ENCODE measurements around the gene SNRNP35. TPM values are rescaled to one million over a fixed set of nuclear protein-coding genes. Genes with fewer than 3 reads are reported as not detected.
"Not testable (repeated sequence)": the region's sequence is repeated elsewhere in the genome, so short reads cannot be mapped to it uniquely, and the experiment has no call there.

Gene SNRNP35
- total RNA-seq, 1 donor from 2014 or later = 23.3 TPM

DNA sequence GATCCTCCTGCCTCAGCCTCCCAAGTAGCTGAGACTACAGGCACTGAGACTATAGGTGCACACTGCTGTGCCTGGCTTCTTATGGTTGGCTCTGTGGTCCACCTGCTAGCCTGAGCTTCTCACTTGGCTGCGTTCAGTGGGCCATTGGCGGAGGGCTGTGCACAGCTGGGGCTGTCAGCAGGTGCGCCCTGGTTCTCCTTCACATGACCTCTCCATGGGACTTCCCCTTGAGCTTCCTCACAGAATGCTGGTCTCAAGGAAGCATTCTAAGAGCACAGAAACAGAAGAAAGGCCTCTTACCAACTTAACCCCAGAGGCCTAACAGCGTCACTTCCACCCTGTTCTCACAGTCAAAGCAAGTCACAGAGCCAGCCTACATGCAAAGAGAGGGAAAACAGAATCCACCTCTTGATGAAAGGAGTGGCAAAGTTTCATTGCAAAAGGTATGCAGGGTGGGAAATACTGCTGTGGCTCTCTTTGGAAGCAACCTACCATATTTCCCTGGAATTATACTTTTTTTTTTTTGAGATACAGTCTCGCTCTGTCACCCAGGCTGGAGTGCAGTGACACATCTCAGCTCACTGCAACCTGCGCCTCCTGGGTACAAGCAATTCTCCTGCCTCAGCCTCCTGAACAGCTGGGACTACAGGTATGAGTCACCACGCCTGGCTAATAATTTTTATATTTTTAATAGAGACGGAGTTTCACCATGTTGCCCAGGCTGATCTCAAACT lies 30.7 kb upstream of the SNRNP35 start:
- TF ChIP-seq, protein P1, sequence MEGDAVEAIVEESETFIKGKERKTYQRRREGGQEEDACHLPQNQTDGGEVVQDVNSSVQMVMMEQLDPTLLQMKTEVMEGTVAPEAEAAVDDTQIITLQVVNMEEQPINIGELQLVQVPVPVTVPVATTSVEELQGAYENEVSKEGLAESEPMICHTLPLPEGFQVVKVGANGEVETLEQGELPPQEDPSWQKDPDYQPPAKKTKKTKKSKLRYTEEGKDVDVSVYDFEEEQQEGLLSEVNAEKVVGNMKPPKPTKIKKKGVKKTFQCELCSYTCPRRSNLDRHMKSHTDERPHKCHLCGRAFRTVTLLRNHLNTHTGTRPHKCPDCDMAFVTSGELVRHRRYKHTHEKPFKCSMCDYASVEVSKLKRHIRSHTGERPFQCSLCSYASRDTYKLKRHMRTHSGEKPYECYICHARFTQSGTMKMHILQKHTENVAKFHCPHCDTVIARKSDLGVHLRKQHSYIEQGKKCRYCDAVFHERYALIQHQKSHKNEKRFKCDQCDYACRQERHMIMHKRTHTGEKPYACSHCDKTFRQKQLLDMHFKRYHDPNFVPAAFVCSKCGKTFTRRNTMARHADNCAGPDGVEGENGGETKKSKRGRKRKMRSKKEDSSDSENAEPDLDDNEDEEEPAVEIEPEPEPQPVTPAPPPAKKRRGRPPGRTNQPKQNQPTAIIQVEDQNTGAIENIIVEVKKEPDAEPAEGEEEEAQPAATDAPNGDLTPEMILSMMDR (IDR thresholded peaks at IDR 0.05) = no peak
- H3K27ac ChIP-seq = no peak overlapping the region
- peaks cover 88% of the 10 kb centered on the region for H3K36me3 ChIP-seq
- intact Hi-C loops (cut with DNase I) = no loop called here
- ATAC-seq (peak; percentile 29 to 63), DNase-seq (no peak)
- no peak overlapping the region for H3K4me3 ChIP-seq
- H3K9me3 ChIP-seq = no peaks in the 10 kb centered on the region
- no peaks in the 10 kb centered on the region for H3K27me3 ChIP-seq (ENCODE audit: low read depth)
- peaks cover 5% of the 10 kb centered on the region for H3K4me1 ChIP-seq

DNA sequence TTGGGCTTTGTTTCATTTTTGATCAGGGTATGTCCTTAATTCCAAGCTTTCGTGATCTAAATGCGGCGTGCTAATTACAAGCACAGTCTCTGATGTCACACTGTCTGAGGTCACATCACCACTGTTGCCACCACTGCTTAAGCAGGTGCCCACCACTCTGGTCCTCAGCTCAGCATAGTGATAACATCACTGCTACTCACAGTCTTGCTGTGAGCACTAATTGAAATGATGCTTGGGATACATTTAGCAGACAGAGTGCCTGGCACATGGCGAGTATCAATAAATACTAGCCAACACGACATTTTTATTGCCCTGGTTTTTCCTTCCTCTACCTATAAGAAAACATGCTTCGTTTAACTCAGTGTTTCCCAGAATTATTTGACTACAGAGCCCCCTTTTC lies 29.3 kb upstream of the SNRNP35 start:
- H3K36me3 ChIP-seq = peaks cover 75% of the 10 kb centered on the region
- intact Hi-C loops (cut with DNase I) = no loop called here

DNA sequence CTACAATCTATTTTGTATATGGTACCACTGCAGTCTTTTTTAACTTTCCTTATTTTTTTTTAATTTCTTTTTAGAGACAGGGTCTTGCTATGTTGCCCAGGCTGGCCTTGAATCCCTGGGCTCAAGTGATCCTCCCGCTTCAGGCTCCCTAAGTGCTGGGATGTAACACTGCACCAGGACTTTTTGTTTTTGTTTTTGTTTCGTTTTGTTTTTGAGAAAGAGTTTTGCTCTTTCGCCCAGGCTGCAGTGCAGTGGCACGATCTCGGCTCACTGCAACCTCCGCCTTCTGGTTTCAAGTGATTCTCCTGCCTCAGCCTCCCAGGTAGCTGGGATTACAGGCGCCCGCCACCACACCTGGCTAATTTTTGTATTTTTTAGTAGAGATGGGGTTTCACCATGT lies 28.8 kb upstream of the SNRNP35 start:
- H3K4me3 ChIP-seq; DNase-seq; H3K9me3 ChIP-seq; H3K27me3 ChIP-seq (ENCODE audit: low read depth); intact Hi-C loops (cut with DNase I); H3K27ac ChIP-seq; ATAC-seq: not testable (repeated sequence)
- Histone ChIP-seq H3K36me3 (peaks cover 70% of the 10 kb centered on the region), H3K4me1 (peaks cover 19% of the 10 kb centered on the region)

More for the DNA sequence above, 29.3 kb upstream of the SNRNP35 start:
- H3K4me3 ChIP-seq = no peak overlapping the region
- H3K9me3 ChIP-seq = no peaks in the 10 kb centered on the region
- peaks cover 14% of the 10 kb centered on the region for H3K4me1 ChIP-seq
- DNase-seq = no peak
- H3K27me3 ChIP-seq (ENCODE audit: low read depth) = no peaks in the 10 kb centered on the region
- no peak for ATAC-seq
- TF ChIP-seq, protein P1 (IDR thresholded peaks at IDR 0.05) = no peak
- H3K27ac ChIP-seq = no peak overlapping the region

DNA sequence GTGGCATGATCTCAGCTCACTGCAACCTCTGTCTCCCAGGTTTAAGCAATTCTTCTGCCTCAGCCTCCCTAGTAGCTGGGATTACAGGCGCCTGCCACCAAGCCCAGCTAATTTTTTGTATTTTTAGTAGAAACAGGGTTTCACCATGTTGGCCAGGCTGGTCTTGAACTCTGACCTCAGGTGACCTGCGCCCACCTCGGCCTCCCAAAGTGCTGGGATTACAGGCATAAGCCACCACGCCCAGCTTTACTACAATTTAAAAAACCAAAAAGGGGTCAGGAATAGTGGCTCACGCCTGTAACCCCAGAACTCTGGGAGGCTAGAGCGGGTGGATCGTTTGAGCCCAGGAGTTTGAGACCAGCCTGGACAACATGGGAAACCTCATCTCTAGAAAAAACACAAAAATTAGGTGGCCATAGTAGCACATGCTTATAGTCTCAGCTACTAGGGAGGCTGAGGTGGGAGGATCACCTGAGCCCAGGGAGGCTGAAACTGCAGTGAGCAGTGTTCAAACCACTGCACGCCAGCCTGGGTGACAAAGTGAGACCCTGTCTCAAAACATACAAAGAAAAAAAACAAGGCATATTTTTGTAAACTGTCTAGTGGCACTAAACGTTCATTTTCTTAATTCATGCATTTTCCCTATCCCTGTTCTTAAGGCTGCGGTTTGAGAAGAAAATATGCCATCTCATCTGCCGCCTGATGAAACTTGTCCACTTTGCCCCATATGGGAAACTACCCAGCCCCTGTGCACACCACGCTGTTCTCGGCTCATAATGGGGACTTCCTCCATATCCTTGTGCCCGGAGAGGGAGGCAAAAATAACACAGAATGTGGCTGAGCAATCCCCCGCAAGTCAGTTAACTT lies 25.8 kb upstream of the SNRNP35 start:
- ATAC-seq = peak in 1 of 2 donors; percentile 26
- intact Hi-C loops (cut with DNase I) = not testable (repeated sequence)
- H3K27ac ChIP-seq = peak overlapping the region; percentile 57

DNA sequence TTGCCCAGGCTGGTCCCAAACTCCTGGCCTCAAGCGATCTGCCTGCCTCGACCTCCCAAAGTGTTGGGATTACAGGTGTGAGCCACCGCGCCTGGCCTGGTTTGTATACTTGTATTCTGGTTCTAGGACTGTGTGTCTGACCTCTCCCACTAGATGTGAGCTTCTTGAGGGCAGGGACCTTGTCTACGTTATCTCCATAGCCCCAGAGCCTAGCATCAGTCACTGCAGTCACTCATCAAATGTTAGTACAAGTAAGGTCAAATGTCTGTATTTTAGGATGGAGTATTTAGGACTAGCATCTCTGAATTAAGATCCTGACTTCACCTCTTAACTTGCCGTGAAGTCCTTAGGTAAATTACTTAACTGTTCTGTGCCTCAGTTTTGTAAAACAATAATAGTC lies 24.3 kb upstream of the SNRNP35 start:
- no peaks in the 10 kb centered on the region for H3K27me3 ChIP-seq (ENCODE audit: low read depth)
- no peaks in the 10 kb centered on the region for H3K9me3 ChIP-seq
- intact Hi-C loops (cut with DNase I) = no loop called here
- DNase-seq = no peak
- H3K27ac ChIP-seq = peak overlapping the region; percentile 57
- TF ChIP-seq, protein P1 (IDR thresholded peaks at IDR 0.05) = no peak
- no peak for ATAC-seq
- peaks cover 28% of the 10 kb centered on the region for H3K36me3 ChIP-seq
- peak overlapping the region; percentile 96 for H3K4me3 ChIP-seq
- peaks cover 46% of the 10 kb centered on the region for H3K4me1 ChIP-seq

More for the DNA sequence above, 25.8 kb upstream of the SNRNP35 start:
- not testable (repeated sequence) for H3K9me3 ChIP-seq; H3K27me3 ChIP-seq (ENCODE audit: low read depth)
- peak overlapping the region; percentile 96 for H3K4me3 ChIP-seq
- peaks cover 39% of the 10 kb centered on the region for H3K4me1 ChIP-seq
- peaks cover 42% of the 10 kb centered on the region for H3K36me3 ChIP-seq
- DNase-seq = peak; percentile 65

DNA sequence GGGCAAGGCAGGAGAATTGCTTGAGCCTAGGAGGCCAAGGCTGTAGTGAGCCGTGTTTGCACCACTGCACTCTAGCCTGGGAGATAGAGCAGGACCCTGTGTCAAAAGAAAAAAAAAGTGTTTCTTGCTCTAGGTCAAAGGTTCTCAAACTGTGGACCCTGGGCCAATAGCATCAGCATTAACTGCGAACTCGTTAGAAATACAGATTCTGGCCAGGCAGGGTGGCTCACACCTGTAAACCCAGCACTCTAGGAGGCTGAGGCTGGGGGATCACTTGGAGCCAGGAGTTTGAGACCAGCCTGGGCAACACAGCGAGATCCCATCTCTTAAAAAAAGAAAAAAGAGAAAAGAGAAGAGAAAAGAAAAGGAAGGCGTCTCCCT lies 22.3 kb upstream of the SNRNP35 start:
- TF ChIP-seq, protein P1 (IDR thresholded peaks at IDR 0.05) = no peak
- H3K36me3 ChIP-seq = peaks cover 7% of the 10 kb centered on the region
- no peaks in the 10 kb centered on the region for H3K9me3 ChIP-seq
- H3K4me1 ChIP-seq = peaks cover 46% of the 10 kb centered on the region
- DNase-seq = no peak
- H3K27me3 ChIP-seq (ENCODE audit: low read depth) = no peaks in the 10 kb centered on the region
- H3K27ac ChIP-seq = peak overlapping the region; percentile 93
- peak overlapping the region; percentile 96 for H3K4me3 ChIP-seq
- intact Hi-C loops (cut with DNase I) = no loop called here
- ATAC-seq = no peak

Measured in lower lobe of right lung (tissue), 2 donors.